Measurements from ENCODE around the gene FKBP1B.
A peak's percentile ranks its signal among the peaks of the same experiment; 100 is the strongest.

- peak; percentile 45; the same call in 1 of the 2 replicates for TF ChIP-seq CTCF (conservative IDR thresholded peaks at IDR 0.05; ENCODE audit: low read depth, low read length)
- no peak for TF ChIP-seq EZH2 (IDR thresholded peaks at IDR 0.05; ENCODE audit: borderline replicate concordance, low read depth, low read length, poor library complexity, severe bottlenecking)
These were observed 28.2 kb upstream of the FKBP1B start for GRCh38 chr2:24021122-24021998.

All from A673 (cell line).